Mammary epithelial cell (primary cell): ENCODE results near the gene NDUFA3.
"Not testable (repeated sequence)": the region's sequence is repeated elsewhere in the genome, so short reads cannot be mapped to it uniquely, and the experiment has no call there.

ENCODE experiments used
- CTCF ChIP-seq, 2 donors: IDR thresholded peaks in 1 of 2; conservative IDR thresholded peaks in 1 of 2; 2 replicates each; pipeline ENCODE4 v1.5.1; 2011 to 2012; ENCODE audit warnings: inconsistent platforms in 2 of 2, low read length in 2 of 2, mild to moderate bottlenecking in 2 of 2, control low read depth in 1 of 2, low read depth in 1 of 2; ENCODE audit not compliant: insufficient read depth in 1 of 2; ENCODE audit errors: extremely low read depth in 1 of 2
- EZH2 ChIP-seq: IDR thresholded peaks from 2 replicates; pipeline ENCODE4 v1.6.1; 2012; ENCODE audit warnings: low read length, inconsistent platforms, borderline replicate concordance

GRCh38 chr19:54099903-54100255, 2.8 kb upstream of the NDUFA3 start:
- TF ChIP-seq CTCF (conservative IDR thresholded peaks at IDR 0.05 in 1 of 2, IDR thresholded peaks at IDR 0.05 in 1 of 2; ENCODE audit: extremely low read depth in 1 of 2, insufficient read depth in 1 of 2, low read depth in 1 of 2, low read length in 2 of 2); EZH2: not testable (repeated sequence)
